Effector CD4-positive, alpha-beta T cell (primary cell): ENCODE data around the gene GAB2.

ENCODE experiments used
- DNase-seq: peaks from one replicate; pipeline ENCODE4 v3.0.0-alpha.2; 2020

GAB2 gene

DNA sequence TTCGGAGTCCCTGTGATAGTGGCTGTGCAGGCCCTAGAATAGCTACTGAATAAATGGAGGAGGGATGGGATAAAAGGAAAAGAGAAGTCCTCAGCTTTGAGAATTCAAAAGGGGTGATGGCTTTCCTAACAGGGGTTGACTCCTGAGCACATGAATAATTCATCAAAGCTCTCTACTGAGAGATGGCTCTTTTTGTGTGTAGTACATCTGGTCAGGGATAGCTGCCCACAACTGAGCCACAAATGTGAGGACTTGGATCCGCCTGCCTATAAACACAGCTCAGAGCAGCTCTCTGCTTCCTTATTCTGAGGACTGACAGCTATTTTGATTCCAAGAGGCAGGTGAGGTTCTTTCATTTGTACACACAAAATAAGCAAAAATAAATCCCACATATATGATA is 146.6 kb downstream of the GAB2 start:
- DNase-seq: no peak

DNA sequence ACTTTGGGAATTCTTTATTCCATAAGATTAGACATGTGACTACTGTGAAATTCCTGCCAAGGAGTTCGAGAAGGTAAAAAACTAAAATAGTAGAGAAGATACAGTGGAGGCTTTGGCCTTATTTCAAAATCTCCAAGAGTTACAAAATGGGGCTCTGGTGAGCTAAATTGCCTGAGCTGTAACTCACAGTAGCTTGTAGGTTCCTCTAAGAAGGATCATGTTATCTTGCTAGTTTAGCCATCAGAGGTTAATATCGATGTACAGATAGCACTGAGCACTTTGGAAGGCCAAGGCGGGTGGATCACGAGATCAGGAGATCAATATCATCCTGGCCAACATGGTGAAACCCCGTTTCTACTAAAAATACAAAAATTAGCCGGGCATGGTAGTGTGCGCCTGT is 147.8 kb downstream of the GAB2 start:
- DNase-seq: no peak

DNA sequence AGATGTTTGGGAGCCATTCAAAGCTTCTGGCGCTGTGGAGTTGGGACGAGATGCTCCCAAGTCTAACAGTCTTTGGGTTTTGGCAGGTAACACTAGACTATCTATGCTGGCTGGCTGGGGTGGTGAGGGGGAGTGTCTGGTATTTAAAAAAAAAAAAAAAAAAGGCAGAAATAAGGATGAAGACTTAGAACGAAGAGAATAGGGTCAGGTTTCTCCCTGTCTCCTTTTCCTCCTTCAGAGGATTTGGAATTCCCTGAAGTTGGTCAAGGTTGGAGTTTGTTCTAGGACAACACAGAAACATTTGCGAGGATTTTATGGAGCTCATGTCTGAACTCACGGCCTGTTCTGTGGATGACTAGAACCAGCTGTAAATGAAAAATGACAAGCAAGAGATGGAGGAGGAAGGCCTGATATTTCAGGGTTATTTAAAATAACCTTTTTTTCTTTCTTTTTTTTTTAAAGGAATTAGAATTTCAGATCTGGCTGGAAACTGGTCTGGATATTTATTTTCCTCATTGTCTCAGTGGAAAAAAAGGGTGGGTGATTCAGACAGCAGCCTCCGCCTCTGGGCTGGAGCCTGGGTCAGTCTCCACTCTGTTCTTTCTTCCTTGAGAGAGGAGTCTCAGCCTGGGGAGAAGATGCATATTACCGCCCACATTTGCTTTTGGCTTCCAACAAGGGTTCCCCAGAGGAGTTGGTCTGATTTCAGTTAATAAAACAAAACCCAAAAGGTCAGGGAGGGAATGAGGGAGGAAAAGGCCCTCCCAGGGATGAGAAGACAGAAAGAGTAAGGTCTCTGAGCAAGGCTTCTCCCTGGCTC is 148.8 kb downstream of the GAB2 start:
- no peak for DNase-seq

- DNase-seq: no peak
Observed at GRCh38 chr11:78266451-78266850, 151.2 kb downstream of the GAB2 start.

GRCh38 chr11:78265326-78265725 is 152.3 kb downstream of the GAB2 start:
- DNase-seq: no peak

DNA sequence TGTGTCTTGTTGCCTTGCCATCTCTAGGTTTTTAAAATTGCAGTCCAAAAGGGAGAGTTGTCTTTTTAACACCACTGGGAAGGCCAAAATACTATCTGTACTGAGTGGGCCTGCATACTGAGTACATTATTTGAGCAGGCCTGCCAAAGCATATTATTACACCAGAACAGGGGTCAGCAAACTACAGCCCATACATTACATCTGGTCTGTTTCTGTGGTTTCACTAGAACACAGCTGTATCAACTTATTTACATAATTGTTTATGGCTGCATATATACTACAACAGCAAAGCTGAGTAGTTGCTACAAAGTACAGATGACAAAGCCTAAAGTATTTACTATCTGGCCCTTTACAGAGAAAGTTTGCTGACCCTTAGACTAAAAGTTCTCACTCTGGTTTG is 154.9 kb downstream of the GAB2 start:
- no peak for DNase-seq

DNA sequence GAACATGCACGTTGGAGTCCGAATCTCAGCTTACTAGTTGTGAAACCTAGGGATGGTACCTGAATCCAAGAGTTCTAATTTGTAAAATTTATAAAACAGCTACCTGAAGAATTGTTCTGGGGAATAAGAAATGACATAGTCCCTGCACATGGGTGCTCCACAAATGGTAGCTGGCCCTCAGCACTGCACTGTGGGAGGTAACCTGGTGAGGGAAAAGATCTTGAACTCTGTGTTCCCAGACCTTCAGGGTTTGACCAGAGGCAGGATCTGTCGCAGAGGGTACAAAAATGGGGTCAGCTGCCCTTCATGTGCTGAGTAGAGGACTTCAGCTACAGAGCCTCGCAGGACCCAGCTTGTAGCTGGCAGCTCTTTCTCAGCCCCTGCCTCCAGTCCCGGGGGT is 155.4 kb downstream of the GAB2 start:
- DNase-seq: no peak

- DNase-seq: no peak
Observed at GRCh38 chr11:78261828-78262227, 155.8 kb downstream of the GAB2 start.

- DNase-seq: no peak
Observed at GRCh38 chr11:78261367-78261766, 156.3 kb downstream of the GAB2 start.

GRCh38 chr11:78259777-78260487 is 157.7 kb downstream of the GAB2 start:
- DNase-seq: no peak

DNA sequence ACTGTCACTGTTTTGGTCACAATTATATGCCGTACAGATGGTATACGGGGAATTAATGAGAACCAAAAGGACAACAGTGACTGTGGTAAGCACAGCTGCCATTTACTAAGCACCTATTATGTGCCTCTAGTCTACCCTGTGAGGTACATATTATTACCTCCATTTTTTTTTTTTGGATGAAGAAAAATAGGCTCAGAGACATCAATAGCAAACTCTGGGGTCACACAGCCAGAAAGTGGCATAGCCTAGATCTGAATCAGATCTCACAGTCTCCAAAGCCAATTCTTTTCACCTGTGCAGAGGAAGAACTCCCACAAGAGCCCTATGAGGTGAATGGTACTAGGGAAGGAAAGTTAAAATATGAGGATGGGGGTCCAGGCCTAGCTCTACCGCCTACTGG is 160.0 kb downstream of the GAB2 start:
- no peak for DNase-seq

DNA sequence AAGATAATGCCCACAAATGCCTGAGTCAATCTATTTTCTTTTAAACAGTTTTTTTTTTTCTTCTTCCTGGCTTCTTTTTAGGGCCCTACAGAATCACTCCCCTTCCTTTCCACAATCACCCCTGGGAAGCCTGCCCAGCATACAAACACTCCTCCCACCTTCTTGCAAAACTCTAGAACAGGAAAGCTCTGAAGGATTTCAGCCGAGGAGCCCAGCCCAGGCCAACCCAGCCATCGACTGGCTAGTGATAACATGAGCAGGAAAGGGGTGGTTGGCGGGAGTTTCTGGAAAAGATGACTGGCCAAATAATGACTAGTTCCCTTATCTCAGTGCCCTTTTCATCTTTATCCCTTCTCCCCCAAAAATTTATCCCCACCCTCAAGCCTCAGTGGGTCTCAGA is 160.7 kb downstream of the GAB2 start:
- DNase-seq: no peak

DNA sequence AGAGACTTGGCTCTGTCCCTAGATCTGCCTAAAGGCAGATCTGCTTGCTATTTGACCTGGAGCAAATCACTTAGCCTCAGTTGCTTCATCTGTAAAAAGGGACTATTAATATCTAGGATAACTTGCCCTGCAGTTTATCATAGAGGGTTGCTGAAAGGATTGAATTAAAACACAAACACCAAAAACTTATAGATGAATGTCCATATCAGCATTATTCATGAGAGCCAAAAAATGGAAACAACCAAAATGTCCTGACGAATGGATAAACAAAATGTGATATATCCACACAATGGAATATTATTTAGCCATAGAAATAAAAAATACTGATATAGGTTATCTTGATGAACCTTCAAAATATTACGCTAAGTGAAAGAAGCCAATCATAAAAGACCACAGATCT is 161.7 kb downstream of the GAB2 start:
- DNase-seq: no peak

DNA sequence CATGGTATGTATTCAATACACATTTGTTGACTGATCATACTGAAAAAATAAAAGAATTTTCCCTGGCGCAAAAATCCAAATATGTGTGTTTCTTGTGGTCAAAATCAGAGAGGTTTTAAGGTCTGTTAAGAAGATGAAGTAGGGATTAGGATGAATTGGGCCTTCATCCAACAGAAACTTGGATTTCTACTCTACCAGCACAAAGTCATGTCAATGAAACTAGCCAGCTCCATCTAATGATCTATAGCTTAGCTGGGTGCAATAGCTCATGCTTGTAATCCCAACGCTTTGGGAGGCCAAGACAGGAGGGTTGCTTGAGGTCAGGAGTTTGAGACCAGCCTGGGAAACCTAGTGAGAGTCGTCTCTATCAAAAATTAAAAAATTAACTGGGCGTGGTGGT is 163.4 kb downstream of the GAB2 start:
- DNase-seq: no peak

GRCh38 chr11:78253797-78254196 is 163.8 kb downstream of the GAB2 start:
- DNase-seq: no peak

- DNase-seq: no peak
Observed at GRCh38 chr11:78251083-78251775, 166.4 kb downstream of the GAB2 start.

GRCh38 chr11:78250099-78250498 is 167.5 kb downstream of the GAB2 start:
- no peak for DNase-seq

GRCh38 chr11:78248903-78249302 is 168.7 kb downstream of the GAB2 start:
- no peak for DNase-seq

DNA sequence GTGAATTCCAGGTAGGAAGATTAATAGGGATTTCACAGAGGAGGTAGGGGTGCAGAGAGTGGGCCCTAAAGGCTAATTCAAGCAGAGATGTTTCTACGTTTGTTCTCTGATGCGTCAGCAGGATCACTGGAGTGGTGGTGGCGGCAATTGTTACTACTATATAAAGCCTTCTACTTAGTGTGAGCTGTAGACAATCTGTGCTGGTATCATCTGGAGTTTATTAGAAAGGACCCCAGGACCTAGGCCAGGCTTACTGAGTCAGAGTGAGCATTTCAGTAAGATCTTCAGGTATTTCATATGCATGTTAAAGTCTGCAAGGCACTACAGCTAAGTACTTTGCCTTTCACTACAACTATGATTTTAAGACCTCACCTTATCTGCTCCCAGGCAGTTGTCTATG is 169.4 kb downstream of the GAB2 start:
- DNase-seq: no peak

DNA sequence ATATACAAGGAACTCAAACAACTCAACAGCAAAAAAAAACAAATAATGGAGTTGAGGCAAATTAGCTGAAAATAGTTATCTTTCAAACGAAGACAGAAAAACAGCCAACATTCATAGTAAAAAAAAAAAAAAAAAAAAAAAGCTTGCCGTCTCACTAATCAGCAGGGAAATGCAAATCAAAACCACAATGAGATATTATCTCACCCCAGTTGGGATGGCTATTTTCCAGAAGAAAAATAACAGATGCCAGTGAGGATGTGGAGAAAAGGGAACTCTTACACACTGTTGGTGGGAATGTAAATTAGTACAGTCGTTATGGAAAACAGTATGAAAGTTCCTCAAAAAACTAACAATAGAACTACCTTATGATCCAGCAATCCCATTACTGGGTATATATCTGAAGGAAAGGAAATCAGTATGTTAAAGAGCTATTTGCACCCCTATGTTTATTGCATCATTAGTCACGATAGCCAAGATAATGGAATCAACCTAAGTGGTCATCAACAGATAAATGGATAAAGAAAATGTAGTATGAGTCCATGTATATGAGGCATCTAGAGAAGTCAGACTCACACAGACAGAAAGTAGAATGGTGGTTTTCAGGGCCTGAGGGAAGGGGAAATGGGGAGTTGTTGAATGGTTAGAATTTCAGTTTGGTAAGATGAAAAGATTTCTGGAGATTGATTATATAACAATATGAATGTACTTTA is 172.9 kb downstream of the GAB2 start:
- no peak for DNase-seq

GRCh38 chr11:78244080-78244479 is 173.5 kb downstream of the GAB2 start:
- DNase-seq: no peak

- DNase-seq: no peak
Observed at GRCh38 chr11:78241475-78241874, 176.1 kb downstream of the GAB2 start.

- no peak for DNase-seq
Observed at GRCh38 chr11:78239781-78240180, 177.8 kb downstream of the GAB2 start.
